Esophagus squamous epithelium (tissue), 5 donors: ENCODE data around the gene NDRG2. TPM values are rescaled to one million over a fixed set of nuclear protein-coding genes. Genes with fewer than 3 reads are reported as not detected.
"Not testable (repeated sequence)": the region's sequence is repeated elsewhere in the genome, so short reads cannot be mapped to it uniquely, and the experiment has no call there.

Experiments used
- DNase-seq: peaks from one replicate; lab custom pipeline; 2025; lab: John Stamatoyannopoulos, UW
- H3K27ac ChIP-seq, 4 donors: fragments of 200-600 bp; sonication (generic); one replicate each; pipeline ENCODE4 v1.5.1; 2016 to 2019; ENCODE audit warnings: mild to moderate bottlenecking in 1 of 4
- H3K27me3 ChIP-seq, 4 donors: fragments of 200-600 bp; sonication (generic); 1 replicate in 3 of 4; 2 replicates in 1 of 4; pipeline versions ENCODE4 v1.5.1 to v1.6.0; 2017 to 2021; ENCODE audit warnings: antibody characterized with exemption in 1 of 4
- H3K36me3 ChIP-seq, 3 donors: fragments of 200-600 bp; sonication (generic); one replicate each; pipeline ENCODE4 v1.5.1; 2016 to 2019
- H3K4me1 ChIP-seq, 3 donors: fragments of 200-600 bp; sonication (generic); one replicate each; pipeline ENCODE4 v1.5.1; 2017 to 2019
- H3K4me3 ChIP-seq, 4 donors: fragments of 200-600 bp; sonication (generic); 1 replicate in 3 of 4; 2 replicates in 1 of 4; pipeline ENCODE4 v1.5.1; 2016 to 2019; ENCODE audit warnings: mild to moderate bottlenecking in 2 of 4, moderate library complexity in 1 of 4
- H3K9me3 ChIP-seq, 3 donors: fragments of 200-600 bp; sonication (generic); one replicate each; pipeline ENCODE4 v1.5.1; 2016 to 2019
- POLR2A ChIP-seq, 4 donors: fragments of 450-650 bp; IDR thresholded peaks; one replicate each; pipeline ENCODE4 v1.6.1; 2017; ENCODE audit warnings: antibody characterized with exemption in 4 of 4, mild to moderate bottlenecking in 4 of 4, moderate library complexity in 3 of 4
- WGBS, 2 donors: methylation state at CpG; one replicate each; pipeline ENCODE4 v1.1.5; 2018; 5-methylcytosine and 5-hydroxymethylcytosine counted together
- intact Hi-C: fragments of 100-400 bp; cut with DNase I; formaldehyde crosslinking; loops from one replicate; pipeline ENCODE4 v1.15.0; 2022
- total RNA-seq, 4 donors: library from RNA; depleted of rRNA; stranded (reverse); fragments of >200 nt; gene quantifications; one replicate each; pipeline ENCODE4 v1.1.0, GENCODE V29; 2016
- TF ChIP-seq, protein P1 (sequence below), 6 experiments: fragments of 450-650 bp in 4 of 6; fragments of 200-600 bp in 2 of 6; sonication (generic) in 2 of 6; IDR thresholded peaks; one replicate each; pipeline ENCODE4 v1.5.1; 2016 to 2019; ENCODE audit warnings: antibody characterized with exemption in 6 of 6, mild to moderate bottlenecking in 4 of 6, moderate library complexity in 4 of 6
- donor health status: DM: yes; HTN: yes; CAD: no.

The NDRG2 gene
- total RNA-seq, 4 donors from 2014 or later = 96.3 to 209 (median 142) TPM

DNA sequence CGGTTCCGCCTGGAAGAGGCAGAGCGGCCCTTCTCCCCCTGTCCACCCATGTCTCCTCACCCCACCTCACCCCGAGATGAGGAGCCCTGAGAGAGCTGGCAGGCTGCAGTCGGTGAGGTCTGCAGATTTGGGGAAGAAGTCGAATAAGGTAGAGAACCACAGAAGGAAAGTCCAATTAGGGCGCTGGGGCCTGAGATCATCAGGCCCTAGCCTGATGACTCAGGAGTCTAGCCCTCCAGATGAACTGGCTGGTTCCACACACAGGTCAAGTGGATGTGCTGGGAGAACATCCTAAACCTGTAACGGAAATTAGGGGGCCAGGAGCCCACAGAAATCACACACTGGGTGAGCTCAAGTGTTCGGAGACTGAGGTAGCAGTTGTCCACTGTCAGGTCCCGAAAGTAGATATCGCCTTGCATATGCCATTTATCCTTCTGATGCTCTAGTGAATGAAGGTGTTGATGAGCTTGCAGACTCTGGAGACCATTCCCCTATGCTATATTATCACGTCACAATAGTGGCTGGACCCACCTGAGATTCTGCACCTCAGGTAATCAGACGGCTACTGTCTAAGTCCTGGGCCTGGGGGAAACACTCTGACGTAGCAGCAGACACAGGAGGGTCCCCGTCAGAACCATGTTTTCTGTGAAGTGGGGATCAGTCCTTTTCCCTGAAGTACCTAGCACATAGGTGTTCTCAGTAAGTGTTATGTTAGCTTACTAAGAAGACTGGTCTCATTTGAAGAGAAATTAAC, 36.0 kb downstream of the NDRG2 start:
- intact Hi-C loops = no loop called here
- WGBS, 2 donors = 78 to 90% methylated on average over 11 to 12 of the region's 15 CpGs
- peak overlapping the region; percentile 62 to 83 (median 77) for H3K4me3 ChIP-seq

DNA sequence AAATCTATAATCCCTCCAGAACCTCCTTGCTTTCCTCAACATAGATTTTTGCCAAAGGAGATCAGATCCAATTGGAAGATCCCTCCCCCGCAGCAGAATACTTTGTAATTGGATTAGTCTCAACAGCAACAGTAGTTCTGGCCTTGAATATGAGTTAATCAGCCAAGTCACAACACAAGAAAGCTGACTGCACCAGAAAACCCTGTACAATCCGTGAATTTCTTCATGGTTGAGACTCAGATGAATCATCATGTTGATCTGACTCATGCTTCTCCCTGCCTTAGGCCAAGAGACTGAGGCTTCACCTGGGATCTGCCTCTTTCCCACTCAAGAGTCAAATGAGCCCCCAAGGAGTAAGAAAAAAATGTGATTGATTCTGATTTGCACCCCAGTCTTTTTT, 38.0 kb downstream of the NDRG2 start:
- no peak for DNase-seq
- Histone ChIP-seq H3K9me3 (no peaks in the 10 kb centered on the region), H3K4me3 (no peak overlapping the region), H3K27ac (peak overlapping the region; percentile 65 to 83 (median 73)), H3K36me3 (peaks cover 0 to 5% (median 0%) of the 10 kb centered on the region in 3 donors), H3K4me1 (peaks cover 26 to 53% (median 27%) of the 10 kb centered on the region in 3 donors), H3K27me3 (no peaks in the 10 kb centered on the region)
- intact Hi-C loops = no loop called here
- TF ChIP-seq POLR2A (IDR thresholded peaks at IDR 0.05) = no peak
- TF ChIP-seq, protein P1, sequence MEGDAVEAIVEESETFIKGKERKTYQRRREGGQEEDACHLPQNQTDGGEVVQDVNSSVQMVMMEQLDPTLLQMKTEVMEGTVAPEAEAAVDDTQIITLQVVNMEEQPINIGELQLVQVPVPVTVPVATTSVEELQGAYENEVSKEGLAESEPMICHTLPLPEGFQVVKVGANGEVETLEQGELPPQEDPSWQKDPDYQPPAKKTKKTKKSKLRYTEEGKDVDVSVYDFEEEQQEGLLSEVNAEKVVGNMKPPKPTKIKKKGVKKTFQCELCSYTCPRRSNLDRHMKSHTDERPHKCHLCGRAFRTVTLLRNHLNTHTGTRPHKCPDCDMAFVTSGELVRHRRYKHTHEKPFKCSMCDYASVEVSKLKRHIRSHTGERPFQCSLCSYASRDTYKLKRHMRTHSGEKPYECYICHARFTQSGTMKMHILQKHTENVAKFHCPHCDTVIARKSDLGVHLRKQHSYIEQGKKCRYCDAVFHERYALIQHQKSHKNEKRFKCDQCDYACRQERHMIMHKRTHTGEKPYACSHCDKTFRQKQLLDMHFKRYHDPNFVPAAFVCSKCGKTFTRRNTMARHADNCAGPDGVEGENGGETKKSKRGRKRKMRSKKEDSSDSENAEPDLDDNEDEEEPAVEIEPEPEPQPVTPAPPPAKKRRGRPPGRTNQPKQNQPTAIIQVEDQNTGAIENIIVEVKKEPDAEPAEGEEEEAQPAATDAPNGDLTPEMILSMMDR (IDR thresholded peaks at IDR 0.05) = no peak
- WGBS, 2 donors = 0 to 21% methylated on average over 1 to 2 of the region's 2 CpGs

More for the DNA sequence above, 36.0 kb downstream of the NDRG2 start:
- no peaks in the 10 kb centered on the region for H3K27me3 ChIP-seq
- no peaks in the 10 kb centered on the region for H3K9me3 ChIP-seq
- no peak for DNase-seq
- H3K36me3 ChIP-seq = peaks cover 0 to 26% (median 18%) of the 10 kb centered on the region in 3 donors
- H3K27ac ChIP-seq = peak overlapping the region; percentile 77 to 92 (median 92)
- TF ChIP-seq, protein P1 (IDR thresholded peaks at IDR 0.05) = no peak
- peaks cover 26 to 59% (median 29%) of the 10 kb centered on the region in 3 donors for H3K4me1 ChIP-seq

DNA sequence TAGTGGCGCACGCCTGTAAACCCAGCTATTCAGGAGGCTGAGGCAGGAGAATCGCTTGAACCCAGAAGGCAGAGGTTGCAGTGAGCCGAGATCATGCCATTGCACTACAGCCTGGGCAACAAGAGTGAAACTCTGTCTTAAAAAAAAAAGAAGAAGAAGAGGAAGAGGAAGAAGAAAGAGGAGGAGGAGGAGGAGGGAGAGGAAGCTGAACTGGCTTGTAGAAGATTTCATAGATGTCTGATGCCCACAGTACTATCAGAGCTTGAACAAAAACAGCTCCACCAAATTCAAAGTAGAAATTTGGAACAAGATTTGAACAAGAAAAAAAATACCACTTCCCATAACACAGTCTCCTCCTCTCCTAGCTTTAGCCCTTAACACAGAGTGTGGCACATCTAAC, 39.2 kb downstream of the NDRG2 start:
- 88 to 93% methylated on average over 2 to 4 of the region's 4 CpGs for WGBS, 2 donors
- H3K4me3 ChIP-seq, H3K27ac ChIP-seq, H3K9me3 ChIP-seq, intact Hi-C loops, H3K27me3 ChIP-seq, H3K36me3 ChIP-seq, DNase-seq: not testable (repeated sequence)
- peaks cover 16 to 42% (median 22%) of the 10 kb centered on the region in 3 donors for H3K4me1 ChIP-seq

DNA sequence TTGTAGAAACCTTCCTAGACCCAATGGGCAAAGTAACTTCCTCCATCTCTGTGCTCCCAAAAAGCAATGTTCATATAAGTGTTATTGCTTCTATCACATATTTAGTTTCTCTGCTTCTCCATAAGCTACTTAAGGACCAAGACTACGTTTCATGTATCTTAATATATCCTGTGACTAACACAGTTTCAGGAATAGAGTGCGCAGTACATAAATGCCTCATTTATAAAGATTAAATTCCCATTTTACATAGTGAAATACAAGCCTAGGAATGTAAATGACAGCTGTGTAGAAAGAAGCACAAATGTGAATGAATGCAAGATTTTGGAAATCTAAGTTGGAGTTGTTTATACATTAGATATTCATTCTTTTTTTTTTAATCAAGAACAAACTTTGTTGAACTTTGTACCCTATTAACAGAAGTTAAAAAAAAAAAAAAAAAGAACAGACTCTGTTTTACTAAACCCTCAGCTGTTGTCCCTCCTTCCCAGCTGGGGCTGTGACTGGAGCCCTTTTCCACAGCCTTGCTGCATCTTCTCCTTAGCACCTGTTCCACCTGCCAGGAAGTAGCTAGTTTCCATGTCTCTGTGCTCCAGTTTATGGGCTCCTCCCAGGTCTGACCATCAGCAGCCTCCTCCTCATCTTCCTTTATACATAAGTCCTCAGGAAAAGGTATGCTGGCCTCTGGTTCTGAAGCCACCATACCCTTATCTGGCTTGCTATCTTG, 42.1 kb downstream of the NDRG2 start:
- intact Hi-C loops = no loop called here
- no peak overlapping the region for H3K27ac ChIP-seq
- no peaks in the 10 kb centered on the region for H3K27me3 ChIP-seq
- TF ChIP-seq, protein P1 (IDR thresholded peaks at IDR 0.05) = no peak
- no peak for TF ChIP-seq POLR2A (IDR thresholded peaks at IDR 0.05)
- no peaks in the 10 kb centered on the region for H3K9me3 ChIP-seq
- 64 to 71% methylated on average over 2 of the region's 2 CpGs for WGBS, 2 donors
- DNase-seq = no peak
- H3K4me1 ChIP-seq = peaks cover 6 to 20% (median 9%) of the 10 kb centered on the region in 3 donors
- no peaks in the 10 kb centered on the region for H3K36me3 ChIP-seq
- H3K4me3 ChIP-seq = no peak overlapping the region

DNA sequence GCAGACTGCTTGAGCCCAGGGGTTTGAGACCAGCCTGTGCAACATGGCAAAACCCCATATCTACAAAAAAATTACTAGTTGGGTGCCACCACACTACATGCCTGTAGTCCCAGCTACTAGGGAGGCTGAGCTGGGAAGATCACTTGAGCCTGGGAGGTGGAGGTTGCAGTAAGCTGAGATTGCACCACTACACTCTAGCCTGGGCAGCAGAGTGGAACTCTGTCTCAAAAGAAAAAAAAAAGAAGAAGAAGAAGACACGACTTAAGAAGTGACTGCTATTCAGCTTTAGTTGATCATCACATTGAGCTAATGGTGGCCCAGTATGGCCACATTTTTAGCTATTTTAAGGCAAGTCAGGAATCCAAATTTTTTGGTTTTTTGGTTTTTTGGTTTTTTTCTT, 44.0 kb downstream of the NDRG2 start:
- DNase-seq = no peak
- no peaks in the 10 kb centered on the region for H3K36me3 ChIP-seq
- intact Hi-C loops = no loop called here
- H3K9me3 ChIP-seq = no peaks in the 10 kb centered on the region
- no peak overlapping the region for H3K27ac ChIP-seq
- peaks cover 0 to under 1% (median 0%) of the 10 kb centered on the region in 3 donors for H3K4me1 ChIP-seq
- no peaks in the 10 kb centered on the region for H3K27me3 ChIP-seq
- WGBS, 2 donors = 52 to 73% methylated on average over 1 of the region's 1 CpG
- no peak for TF ChIP-seq POLR2A (IDR thresholded peaks at IDR 0.05)
- TF ChIP-seq, protein P1 (IDR thresholded peaks at IDR 0.05) = no peak
- no peak overlapping the region for H3K4me3 ChIP-seq
